HL-60 (cell line): ENCODE results near the gene MAP4K2.

Experiments used
- CTCF ChIP-seq: IDR thresholded peaks from one replicate; pipeline ENCODE4 v1.5.1; 2011; ENCODE audit warnings: low read length, control low read depth, inconsistent platforms; ENCODE audit not compliant: insufficient read depth
- GABPA ChIP-seq: IDR thresholded peaks from 2 replicates; pipeline ENCODE4 v1.6.1; 2012; ENCODE audit warnings: low read depth
- POLR2AphosphoS5 ChIP-seq: IDR thresholded peaks from 2 replicates; pipeline ENCODE4 v1.6.1; 2012; ENCODE audit warnings: low read depth
- REST ChIP-seq: IDR thresholded peaks from 2 replicates; pipeline ENCODE4 v1.6.1; 2012; ENCODE audit warnings: low read depth; ENCODE audit not compliant: insufficient replicate concordance

GRCh38 chr11:64826062-64826461 lies 23.0 kb upstream of the MAP4K2 start:
- no peak for TF ChIP-seq CTCF
- TF ChIP-seq GABPA: no peak
- TF ChIP-seq REST: no peak
- no peak for TF ChIP-seq POLR2AphosphoS5
